Measurements from ENCODE around the gene AMBP.

The AMBP gene

DNA sequence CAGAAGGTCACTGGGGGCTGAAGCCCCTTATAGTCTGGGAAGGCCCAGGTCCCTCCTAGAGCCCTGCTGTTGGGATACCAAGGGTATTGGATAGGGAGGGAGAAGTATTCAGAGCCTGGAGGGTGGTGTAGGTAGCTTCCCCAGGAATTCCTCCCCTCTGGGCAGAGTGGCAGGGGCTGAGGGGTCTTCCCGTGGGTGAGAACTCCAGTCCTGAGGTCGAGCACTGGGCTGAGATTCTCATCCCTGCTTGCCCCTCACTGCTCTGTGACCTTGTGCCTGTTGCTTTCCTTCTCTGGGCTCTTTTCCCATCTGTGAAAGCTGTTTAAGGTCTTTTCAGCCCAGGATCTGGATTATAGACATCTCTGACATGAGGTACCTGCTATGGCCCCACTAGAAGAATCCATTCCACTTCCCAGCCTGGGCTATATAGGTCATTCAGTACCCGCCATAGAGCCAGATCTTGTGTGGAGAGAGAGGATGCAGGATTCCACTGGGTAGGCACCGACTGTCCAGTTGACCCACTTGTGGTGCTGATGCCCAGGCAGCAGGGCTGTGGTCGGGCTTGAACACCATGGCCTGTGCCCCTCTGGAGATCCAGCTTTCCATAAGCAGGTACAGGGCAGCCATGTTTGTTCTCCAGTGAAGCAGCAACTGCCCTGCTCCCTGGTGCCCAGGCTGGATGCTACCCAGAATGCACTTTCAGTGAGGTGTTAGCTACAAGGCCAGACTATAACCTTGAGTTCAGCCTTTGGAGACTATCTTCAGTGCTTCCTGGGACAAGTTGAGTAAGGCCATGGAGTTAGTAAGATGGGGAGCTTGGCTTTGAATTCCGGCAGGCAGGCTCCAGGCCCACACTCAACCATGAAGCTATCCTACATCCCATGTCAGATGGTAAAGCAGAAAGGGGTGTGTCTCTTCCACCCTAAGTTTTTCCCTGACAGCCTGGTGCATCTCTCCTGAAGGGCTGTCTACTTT, 60.1 kb downstream of the AMBP start:
- DNase-seq (ENCODE audit: low read depth in 2 of 2): no peak
- H3K4me3 ChIP-seq (replicated peaks in 1 of 2; ENCODE audit: low read depth in 2 of 2, low read length in 2 of 2): no peak overlapping the region
- TF ChIP-seq, protein P1, sequence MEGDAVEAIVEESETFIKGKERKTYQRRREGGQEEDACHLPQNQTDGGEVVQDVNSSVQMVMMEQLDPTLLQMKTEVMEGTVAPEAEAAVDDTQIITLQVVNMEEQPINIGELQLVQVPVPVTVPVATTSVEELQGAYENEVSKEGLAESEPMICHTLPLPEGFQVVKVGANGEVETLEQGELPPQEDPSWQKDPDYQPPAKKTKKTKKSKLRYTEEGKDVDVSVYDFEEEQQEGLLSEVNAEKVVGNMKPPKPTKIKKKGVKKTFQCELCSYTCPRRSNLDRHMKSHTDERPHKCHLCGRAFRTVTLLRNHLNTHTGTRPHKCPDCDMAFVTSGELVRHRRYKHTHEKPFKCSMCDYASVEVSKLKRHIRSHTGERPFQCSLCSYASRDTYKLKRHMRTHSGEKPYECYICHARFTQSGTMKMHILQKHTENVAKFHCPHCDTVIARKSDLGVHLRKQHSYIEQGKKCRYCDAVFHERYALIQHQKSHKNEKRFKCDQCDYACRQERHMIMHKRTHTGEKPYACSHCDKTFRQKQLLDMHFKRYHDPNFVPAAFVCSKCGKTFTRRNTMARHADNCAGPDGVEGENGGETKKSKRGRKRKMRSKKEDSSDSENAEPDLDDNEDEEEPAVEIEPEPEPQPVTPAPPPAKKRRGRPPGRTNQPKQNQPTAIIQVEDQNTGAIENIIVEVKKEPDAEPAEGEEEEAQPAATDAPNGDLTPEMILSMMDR (IDR thresholded peaks at IDR 0.05; ENCODE audit: low read depth, low read length): no peak

DNA sequence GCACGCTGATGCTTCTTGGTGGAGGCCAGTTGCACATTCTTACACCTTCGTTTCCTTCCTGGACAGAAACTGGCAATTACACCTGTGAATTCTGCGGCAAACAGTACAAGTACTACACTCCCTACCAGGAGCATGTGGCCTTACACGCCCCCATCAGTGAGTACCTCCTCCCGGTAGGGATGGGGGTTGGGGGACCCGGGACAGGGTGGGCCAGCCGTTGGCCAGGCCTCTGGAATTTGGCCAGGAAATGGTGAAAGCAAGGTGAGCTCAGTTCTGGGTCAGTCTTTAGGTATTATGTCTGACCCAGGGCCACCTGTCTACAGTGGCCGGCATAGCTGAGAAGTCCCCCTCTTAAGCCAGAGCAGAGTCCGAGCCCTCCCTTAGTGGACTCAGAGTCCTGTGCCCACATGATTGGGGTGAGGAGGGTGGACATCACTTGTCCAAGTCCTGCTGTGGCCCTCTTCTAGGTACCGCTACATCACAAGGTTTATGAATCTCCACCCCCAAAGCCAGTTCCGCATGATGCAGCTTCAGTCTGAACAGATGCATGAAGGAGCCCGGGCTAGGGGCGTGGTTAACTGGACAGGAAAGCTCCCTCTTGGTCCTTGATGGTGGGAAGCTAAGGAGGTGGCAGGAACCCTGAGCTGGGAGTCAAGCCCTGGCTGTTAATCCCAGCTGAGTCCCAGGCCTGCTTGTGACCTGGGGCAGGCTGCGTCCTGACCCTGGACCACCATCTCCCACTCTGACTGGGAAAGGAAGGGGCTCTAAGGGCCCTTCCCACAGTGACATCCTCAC, 61.3 kb downstream of the AMBP start:
- H3K4me3 ChIP-seq (replicated peaks in 1 of 2; ENCODE audit: low read depth in 2 of 2, low read length in 2 of 2): no peak overlapping the region
- TF ChIP-seq, protein P1 (IDR thresholded peaks at IDR 0.05; ENCODE audit: low read depth, low read length): no peak
- no peak for DNase-seq (ENCODE audit: low read depth in 2 of 2)

DNA sequence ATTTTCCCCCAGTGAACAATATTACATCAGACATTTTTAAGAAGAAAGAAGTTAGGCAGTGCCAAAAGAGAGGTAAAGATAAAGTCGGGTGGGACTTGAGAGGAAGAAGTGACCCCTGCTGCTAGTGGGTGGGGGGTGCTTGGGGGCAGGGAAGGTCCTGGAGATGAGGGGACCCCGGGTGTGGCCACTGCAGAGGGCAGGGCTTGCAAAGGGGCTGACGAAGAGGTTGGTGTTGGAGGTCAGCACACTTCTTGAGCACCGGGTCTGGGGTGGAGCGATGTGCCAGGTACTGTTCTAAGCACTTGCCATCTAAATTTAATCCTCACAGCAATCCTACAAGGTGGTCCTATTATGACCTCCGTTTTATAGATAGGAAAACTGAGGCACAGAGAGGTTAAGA, 62.0 kb downstream of the AMBP start:
- no peak overlapping the region for H3K4me3 ChIP-seq (replicated peaks in 1 of 2; ENCODE audit: low read depth in 2 of 2, low read length in 2 of 2)
- DNase-seq (ENCODE audit: low read depth in 2 of 2): no peak
- TF ChIP-seq, protein P1 (IDR thresholded peaks at IDR 0.05; ENCODE audit: low read depth, low read length): no peak

DNA sequence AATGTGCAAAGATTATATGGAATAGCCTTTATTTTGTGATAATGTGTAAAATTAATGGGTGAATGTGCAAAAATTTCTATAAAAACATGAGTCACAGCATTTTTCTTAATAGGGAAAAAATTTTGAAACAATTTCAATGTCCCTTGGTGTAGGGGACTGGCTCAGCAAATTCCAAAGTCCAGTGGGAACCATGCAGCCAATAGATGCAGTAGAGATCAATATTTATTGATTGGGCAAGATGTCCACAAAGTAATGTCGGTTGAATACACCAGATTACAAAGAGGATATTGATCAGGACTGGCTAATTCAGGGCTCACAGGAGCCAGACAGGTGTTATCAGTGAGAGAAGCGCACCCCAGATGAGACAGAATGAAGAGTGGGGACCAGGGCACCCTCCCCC, 62.5 kb downstream of the AMBP start:
- TF ChIP-seq, protein P1 (IDR thresholded peaks at IDR 0.05; ENCODE audit: low read depth, low read length): no peak
- no peak for DNase-seq (ENCODE audit: low read depth in 2 of 2)
- H3K4me3 ChIP-seq (replicated peaks in 1 of 2; ENCODE audit: low read depth in 2 of 2, low read length in 2 of 2): no peak overlapping the region

DNA sequence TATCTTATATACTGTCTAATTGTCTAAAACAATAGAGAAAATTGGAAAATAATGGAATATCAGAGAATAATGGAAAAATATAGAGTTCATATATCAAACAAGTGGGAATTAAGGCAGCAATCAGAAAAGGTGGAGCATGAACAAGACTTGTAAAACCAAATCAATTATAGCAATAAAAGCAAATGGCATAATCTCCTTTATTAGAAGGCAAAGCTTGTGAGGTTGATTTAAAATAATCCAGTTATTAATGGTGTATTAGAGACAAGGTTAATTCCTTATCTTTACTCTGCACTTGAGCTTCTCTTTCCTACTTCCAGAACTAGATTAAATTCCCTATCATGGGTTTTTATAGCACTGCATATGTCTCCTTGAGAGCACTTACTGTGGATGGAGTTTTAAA, 64.1 kb downstream of the AMBP start:
- TF ChIP-seq, protein P1 (IDR thresholded peaks at IDR 0.05; ENCODE audit: low read depth, low read length): no peak
- no peak for DNase-seq (ENCODE audit: low read depth in 2 of 2)
- no peak overlapping the region for H3K4me3 ChIP-seq (replicated peaks in 1 of 2; ENCODE audit: low read depth in 2 of 2, low read length in 2 of 2)

DNA sequence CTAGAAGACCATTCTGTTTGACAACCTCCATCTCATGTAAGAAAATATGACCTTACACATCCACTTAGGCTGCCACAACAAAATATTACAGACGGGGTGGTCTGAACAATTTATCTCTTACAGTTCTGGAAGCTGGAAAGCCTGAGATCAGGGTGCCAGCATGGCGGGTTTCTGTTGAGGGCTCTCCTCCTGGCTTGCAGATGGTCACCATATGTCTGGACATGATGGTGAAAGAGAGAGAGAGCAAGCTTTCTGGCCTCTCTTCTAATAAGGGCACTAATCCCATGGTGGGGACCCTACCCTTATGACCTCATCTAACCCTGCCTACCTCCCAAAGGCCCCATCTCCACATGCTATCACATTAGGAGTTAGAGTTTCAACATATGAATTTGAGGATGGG, 66.0 kb downstream of the AMBP start:
- DNase-seq (ENCODE audit: low read depth in 2 of 2): no peak
- H3K4me3 ChIP-seq (replicated peaks in 1 of 2; ENCODE audit: low read depth in 2 of 2, low read length in 2 of 2): no peak overlapping the region
- TF ChIP-seq, protein P1 (IDR thresholded peaks at IDR 0.05; ENCODE audit: low read depth, low read length): no peak

Measured in cardiac fibroblast (primary cell).